Upper lobe of left lung (tissue), 6 donors: Measurements from ENCODE around the gene PCSK5. TPM values are rescaled to one million over a fixed set of nuclear protein-coding genes. Genes with fewer than 3 reads are reported as not detected.

Experiments
- ATAC-seq, 2 donors: fragments of 200-7000 bp; cut with Tn5 transposase; one replicate each; pipeline ENCODE4 v1.9.1; 2022; ENCODE audit warnings: mild to moderate bottlenecking in 2 of 2, moderate library complexity in 2 of 2; ENCODE audit not compliant: low FRiP score in 2 of 2
- DNase-seq, 2 donors: peaks; one replicate each; pipeline ENCODE4 v3.0.0-alpha.2; 2019 to 2020
- H3K27ac ChIP-seq, 4 donors: fragments of 200-600 bp; sonication (generic); one replicate each; pipeline ENCODE4 v1.5.1; 2016 to 2019
- H3K27me3 ChIP-seq, 4 donors: fragments of 200-600 bp; sonication (generic); one replicate each; pipeline ENCODE4 v1.5.1; 2017 to 2019
- H3K36me3 ChIP-seq, 4 donors: fragments of 200-600 bp; sonication (generic); one replicate each; pipeline ENCODE4 v1.5.1; 2016 to 2019
- H3K4me1 ChIP-seq, 4 donors: fragments of 200-600 bp; sonication (generic); one replicate each; pipeline ENCODE4 v1.5.1; 2018 to 2019
- H3K4me3 ChIP-seq, 4 donors: fragments of 200-600 bp; sonication (generic); one replicate each; pipeline ENCODE4 v1.5.1; 2017 to 2019; ENCODE audit warnings: mild to moderate bottlenecking in 2 of 4, moderate library complexity in 1 of 4
- H3K9me3 ChIP-seq, 4 donors: fragments of 200-600 bp; sonication (generic); one replicate each; pipeline ENCODE4 v1.5.1; 2018 to 2019
- CTCF ChIP-seq, 6 experiments: fragments of 450-650 bp in 4 of 6; fragments of 200-600 bp in 2 of 6; sonication (generic) in 2 of 6; IDR thresholded peaks; one replicate each; pipeline ENCODE4 v1.5.1; 2016 to 2019; ENCODE audit warnings: antibody characterized with exemption in 6 of 6
- EP300 ChIP-seq, 4 donors: sonication (generic); formaldehyde crosslinking; IDR thresholded peaks; one replicate each; pipeline ENCODE4 v1.5.1; 2017; ENCODE audit warnings: antibody characterized with exemption in 4 of 4, control low read depth in 2 of 4
- POLR2A ChIP-seq, 4 donors: fragments of 450-650 bp; IDR thresholded peaks; one replicate each; pipeline ENCODE4 v1.5.1; 2016 to 2017; ENCODE audit warnings: antibody characterized with exemption in 4 of 4, mild to moderate bottlenecking in 2 of 4
- POLR2AphosphoS5 ChIP-seq, 2 donors: sonication (generic); formaldehyde crosslinking; IDR thresholded peaks; one replicate each; pipeline ENCODE4 v1.5.1; 2017; ENCODE audit warnings: antibody characterized with exemption in 2 of 2
- WGBS, 2 donors: methylation state at CpG; one replicate each; pipeline ENCODE4 v1.1.5; 2017 to 2018; 5-methylcytosine and 5-hydroxymethylcytosine counted together
- total RNA-seq, 6 donors: library from RNA; depleted of rRNA in 4 of 6; stranded (reverse); fragments of >200 nt in 4 of 6; gene quantifications; one replicate each; pipeline versions ENCODE4 v1.1.0 to v1.2.1, GENCODE V29; 2016 to 2021
- donor health status: DM: no; HTN: no; CAD: no; lungs with moderate emphysema.
- donor health status: DM: no; HTN: yes; CAD: no; lungs with severe emphysema.

PCSK5 gene
- total RNA-seq, 6 donors from 2014 or later: 12.8 to 29.2 (median 18.3) TPM

- 93 to 94% methylated on average over 5 of the region's 5 CpGs for WGBS, 2 donors
- TF ChIP-seq POLR2A (IDR thresholded peaks at IDR 0.05): no peak
- no peak for TF ChIP-seq EP300 (IDR thresholded peaks at IDR 0.05)
- TF ChIP-seq POLR2AphosphoS5 (IDR thresholded peaks at IDR 0.05): no peak
- H3K27ac ChIP-seq: no peak overlapping the region
These were observed 4.8 kb upstream of the PCSK5 start for GRCh38 chr9:75885652-75886051.

GRCh38 chr9:75889577-75889976 lies 896 bp upstream of the PCSK5 start:
- TF ChIP-seq POLR2A (IDR thresholded peaks at IDR 0.05): no peak
- TF ChIP-seq EP300 (IDR thresholded peaks at IDR 0.05): no peak
- no peak for TF ChIP-seq CTCF (IDR thresholded peaks at IDR 0.05)
- no peak for TF ChIP-seq POLR2AphosphoS5 (IDR thresholded peaks at IDR 0.05)
- DNase-seq (no peak), ATAC-seq (peak in 1 of 2 donors; percentile 18)
- Histone ChIP-seq H3K27ac (peak overlapping the region; percentile 83 to 89 (median 86)), H3K36me3 (no peaks in the 10 kb centered on the region), H3K27me3 (no peaks in the 10 kb centered on the region), H3K9me3 (no peaks in the 10 kb centered on the region), H3K4me1 (peaks cover 8 to 39% (median 22%) of the 10 kb centered on the region in 4 donors), H3K4me3 (peak overlapping the region; percentile 73 to 93 (median 81))
- WGBS, 2 donors: 2 to 7% methylated on average over 7 of the region's 7 CpGs

More at GRCh38 chr9:75885652-75886051, 4.8 kb upstream of the PCSK5 start:
- Histone ChIP-seq H3K27me3 (no peaks in the 10 kb centered on the region), H3K4me3 (no peak overlapping the region), H3K36me3 (no peaks in the 10 kb centered on the region), H3K9me3 (no peaks in the 10 kb centered on the region), H3K4me1 (peaks cover 0 to 10% (median 5%) of the 10 kb centered on the region in 4 donors)
- no peak for DNase-seq
- ATAC-seq: no peak

- Histone ChIP-seq H3K4me1 (peaks cover 8 to 39% (median 22%) of the 10 kb centered on the region in 4 donors), H3K36me3 (no peaks in the 10 kb centered on the region), H3K27me3 (no peaks in the 10 kb centered on the region), H3K27ac (peak overlapping the region; percentile 83 to 89 (median 86)), H3K4me3 (peak overlapping the region; percentile 73 to 93 (median 81)), H3K9me3 (no peaks in the 10 kb centered on the region)
- TF ChIP-seq POLR2A (IDR thresholded peaks at IDR 0.05) (no peak), EP300 (IDR thresholded peaks at IDR 0.05) (no peak), POLR2AphosphoS5 (IDR thresholded peaks at IDR 0.05) (no peak), CTCF (IDR thresholded peaks at IDR 0.05) (no peak)
- ATAC-seq: peak; percentile 64
- DNase-seq: peak in 1 of 2 donors; percentile 31
- WGBS, 2 donors: 0 to 1% methylated on average over 24 of the region's 24 CpGs
These were observed 449 bp upstream of the PCSK5 start for GRCh38 chr9:75889977-75890471.

- DNase-seq (peak; percentile 30 to 84), ATAC-seq (peak in 1 of 2 donors; percentile 51)
- no peaks in the 10 kb centered on the region for H3K27me3 ChIP-seq
- 0% methylated on average over 5 to 23 of the region's 28 CpGs for WGBS, 2 donors
- H3K27ac ChIP-seq: peak overlapping the region; percentile 83 to 89 (median 86)
- peak overlapping the region; percentile 73 to 93 (median 81) for H3K4me3 ChIP-seq
- H3K9me3 ChIP-seq: no peaks in the 10 kb centered on the region
- TF ChIP-seq POLR2AphosphoS5 (IDR thresholded peaks at IDR 0.05) (no peak), EP300 (IDR thresholded peaks at IDR 0.05) (no peak), POLR2A (IDR thresholded peaks at IDR 0.05) (no peak), CTCF (IDR thresholded peaks at IDR 0.05) (no peak)
- H3K36me3 ChIP-seq: no peaks in the 10 kb centered on the region
- H3K4me1 ChIP-seq: peaks cover 10 to 39% (median 22%) of the 10 kb centered on the region in 4 donors
These were observed 836 bp downstream of the PCSK5 start for GRCh38 chr9:75891277-75891741.

- DNase-seq (peak in 1 of 2 donors; percentile 79), ATAC-seq (no peak)
- Histone ChIP-seq H3K27me3 (no peaks in the 10 kb centered on the region), H3K4me3 (peak overlapping the region; percentile 73 to 93 (median 81)), H3K36me3 (no peaks in the 10 kb centered on the region), H3K27ac (peak overlapping the region; percentile 83 to 89 (median 86)), H3K4me1 (peaks cover 11 to 39% (median 22%) of the 10 kb centered on the region in 4 donors), H3K9me3 (no peaks in the 10 kb centered on the region)
- TF ChIP-seq POLR2A (IDR thresholded peaks at IDR 0.05) (no peak), POLR2AphosphoS5 (IDR thresholded peaks at IDR 0.05) (no peak), CTCF (IDR thresholded peaks at IDR 0.05) (no peak), EP300 (IDR thresholded peaks at IDR 0.05) (no peak)
- WGBS, 2 donors: 1% methylated on average over 32 of the region's 32 CpGs
These were observed 1.3 kb downstream of the PCSK5 start for GRCh38 chr9:75891771-75892215.
